ENCODE results near the gene AUTS2. TPM values are rescaled to one million over a fixed set of nuclear protein-coding genes. Genes with fewer than 3 reads are reported as not detected.

AUTS2 gene
- polyA plus RNA-seq, 1 donor (not counting 4 experiments of a cell fraction or from before 2014, with no cell fraction given), result 4.7 TPM

DNA sequence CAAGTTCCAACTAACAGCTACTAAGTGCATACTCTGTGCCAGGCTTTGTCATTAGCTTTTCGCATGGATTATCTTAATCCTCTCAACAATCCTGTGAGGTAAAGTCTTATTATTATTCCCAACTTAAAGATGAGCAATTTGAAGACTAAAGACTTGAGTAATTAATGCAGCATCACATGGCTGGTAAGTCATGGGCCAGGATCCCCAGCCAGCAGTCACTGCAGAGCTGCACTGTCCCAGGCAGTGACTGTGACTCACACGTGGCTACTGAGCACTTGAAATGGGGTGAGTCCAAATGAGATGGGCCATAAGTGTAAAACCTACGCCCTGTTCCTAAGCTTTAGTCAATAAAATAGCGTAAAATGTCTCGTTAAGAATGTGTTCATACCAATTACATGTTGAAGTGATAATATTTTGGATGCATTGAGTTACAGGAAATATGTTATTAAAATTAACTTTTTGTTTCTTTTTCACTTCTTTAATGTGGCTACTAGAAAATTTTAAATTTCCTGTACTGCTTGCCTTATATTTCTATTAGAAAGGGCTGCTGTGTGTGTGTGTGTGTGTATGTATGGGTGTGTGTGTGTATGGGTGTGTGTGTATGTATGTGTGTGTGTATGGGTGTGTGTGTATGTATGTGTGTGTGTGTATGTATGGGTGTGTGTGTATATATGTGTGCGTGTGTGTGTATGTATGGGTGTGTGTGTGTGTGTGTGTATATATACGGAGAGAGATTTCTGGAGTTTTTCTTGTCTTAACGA lies 756.3 kb downstream of the AUTS2 start:
- no peaks in the 10 kb centered on the region for H3K79me2 ChIP-seq (ENCODE audit: control insufficient read depth, insufficient read depth, low read length)
- H3K27me3 ChIP-seq (ENCODE audit: control insufficient read depth, extremely low read depth, insufficient read depth, low read length), result no peaks in the 10 kb centered on the region
- H4K20me1 ChIP-seq (ENCODE audit: control insufficient read depth, extremely low read depth, insufficient read depth, low read length), result no peaks in the 10 kb centered on the region
- no peak for FAIRE-seq
- no peaks in the 10 kb centered on the region for H3K4me1 ChIP-seq (ENCODE audit: control insufficient read depth, extremely low read depth, insufficient read depth, low read length)
- TF ChIP-seq, protein P1, sequence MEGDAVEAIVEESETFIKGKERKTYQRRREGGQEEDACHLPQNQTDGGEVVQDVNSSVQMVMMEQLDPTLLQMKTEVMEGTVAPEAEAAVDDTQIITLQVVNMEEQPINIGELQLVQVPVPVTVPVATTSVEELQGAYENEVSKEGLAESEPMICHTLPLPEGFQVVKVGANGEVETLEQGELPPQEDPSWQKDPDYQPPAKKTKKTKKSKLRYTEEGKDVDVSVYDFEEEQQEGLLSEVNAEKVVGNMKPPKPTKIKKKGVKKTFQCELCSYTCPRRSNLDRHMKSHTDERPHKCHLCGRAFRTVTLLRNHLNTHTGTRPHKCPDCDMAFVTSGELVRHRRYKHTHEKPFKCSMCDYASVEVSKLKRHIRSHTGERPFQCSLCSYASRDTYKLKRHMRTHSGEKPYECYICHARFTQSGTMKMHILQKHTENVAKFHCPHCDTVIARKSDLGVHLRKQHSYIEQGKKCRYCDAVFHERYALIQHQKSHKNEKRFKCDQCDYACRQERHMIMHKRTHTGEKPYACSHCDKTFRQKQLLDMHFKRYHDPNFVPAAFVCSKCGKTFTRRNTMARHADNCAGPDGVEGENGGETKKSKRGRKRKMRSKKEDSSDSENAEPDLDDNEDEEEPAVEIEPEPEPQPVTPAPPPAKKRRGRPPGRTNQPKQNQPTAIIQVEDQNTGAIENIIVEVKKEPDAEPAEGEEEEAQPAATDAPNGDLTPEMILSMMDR (optimal IDR thresholded peaks at IDR 0.05 in 1 of 3, IDR thresholded peaks at IDR 0.05 in 1 of 3, conservative IDR thresholded peaks at IDR 0.05 in 1 of 3; ENCODE audit: extremely low read depth in 1 of 3, insufficient read depth in 2 of 3, low read length in 3 of 3), result no peak
- TF ChIP-seq EZH2 (IDR thresholded peaks at IDR 0.05; ENCODE audit: low read length), result no peak
- no peak overlapping the region for H2AFZ ChIP-seq (ENCODE audit: control insufficient read depth, low read length)
- dilution Hi-C loops (cut with MboI; ENCODE audit: extremely low pct_ligation_motif_present, low sequenced_read_pairs), result no loop called here
- no peaks in the 10 kb centered on the region for H3K9me3 ChIP-seq (ENCODE audit: control insufficient read depth, low read depth, low read length)
- H3K36me3 ChIP-seq (ENCODE audit: control insufficient read depth in 2 of 2, extremely low read depth in 1 of 2, insufficient read depth in 2 of 2, low read length in 2 of 2), result no peaks in the 10 kb centered on the region
- H3K9ac ChIP-seq (ENCODE audit: control insufficient read depth, extremely low read depth, insufficient read depth, low read length), result no peak overlapping the region
- H3K4me2 ChIP-seq (ENCODE audit: control insufficient read depth, extremely low read depth, insufficient read depth, low read depth, low read length), result no peak overlapping the region
- H3K9me1 ChIP-seq (ENCODE audit: control insufficient read depth, extremely low read depth, insufficient read depth, low read length), result no peaks in the 10 kb centered on the region
- no peak for DNase-seq (ENCODE audit: low read depth, low spot score)
- no peak overlapping the region for H3K27ac ChIP-seq (ENCODE audit: control insufficient read depth, insufficient read depth, low read length)
- H3K4me3 ChIP-seq (ENCODE audit: control insufficient read depth in 2 of 3, extremely low read depth in 1 of 3, insufficient read depth in 2 of 3, low read depth in 1 of 3, low read length in 3 of 3), result no peak overlapping the region

DNA sequence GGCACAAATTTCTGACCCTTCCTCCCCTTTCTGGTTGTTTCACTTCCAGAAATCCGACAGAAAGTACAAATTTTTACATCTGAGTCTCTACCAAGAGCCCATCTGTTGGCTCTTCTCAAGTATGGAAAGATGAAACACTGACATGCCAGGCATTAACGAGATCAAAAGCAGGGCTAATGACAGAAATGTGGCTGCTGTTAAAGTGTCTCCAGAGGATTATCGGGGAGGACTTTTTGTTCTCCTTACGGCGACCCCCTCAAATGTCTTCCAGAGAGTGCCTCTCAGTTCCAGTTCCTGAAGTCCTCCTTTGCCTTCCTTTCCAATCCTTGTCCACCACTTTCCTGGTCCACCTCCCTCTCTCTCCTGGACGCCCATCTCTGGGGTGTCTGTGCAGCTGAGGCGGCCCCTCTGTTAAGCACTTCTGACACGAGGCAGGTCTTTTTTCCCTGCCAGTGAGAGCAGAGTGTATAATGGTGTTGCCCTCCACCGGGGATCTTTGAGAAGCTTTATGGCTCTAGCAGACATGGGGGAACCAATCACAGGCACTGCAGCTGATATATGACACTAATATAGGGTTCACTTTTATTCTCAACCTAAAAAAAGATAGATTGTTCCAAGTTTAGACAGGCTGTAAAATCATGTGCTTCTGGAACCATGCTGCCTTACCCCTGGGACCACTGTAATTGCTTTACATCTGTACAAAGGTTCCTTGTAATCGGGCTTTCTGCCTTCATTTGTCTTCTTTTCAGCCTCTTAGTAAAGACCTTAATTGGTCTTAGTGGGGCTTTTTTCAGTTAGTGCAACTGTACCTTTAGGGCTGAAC lies 757.1 kb downstream of the AUTS2 start:
- dilution Hi-C loops (cut with MboI; ENCODE audit: extremely low pct_ligation_motif_present, low sequenced_read_pairs), result no loop called here
- FAIRE-seq (no peak), DNase-seq (ENCODE audit: low read depth, low spot score) (no peak)
- no peaks in the 10 kb centered on the region for H3K79me2 ChIP-seq (ENCODE audit: control insufficient read depth, insufficient read depth, low read length)
- no peaks in the 10 kb centered on the region for H4K20me1 ChIP-seq (ENCODE audit: control insufficient read depth, extremely low read depth, insufficient read depth, low read length)
- H3K9me3 ChIP-seq (ENCODE audit: control insufficient read depth, low read depth, low read length), result no peaks in the 10 kb centered on the region
- H3K27me3 ChIP-seq (ENCODE audit: control insufficient read depth, extremely low read depth, insufficient read depth, low read length), result no peaks in the 10 kb centered on the region
- H3K4me1 ChIP-seq (ENCODE audit: control insufficient read depth, extremely low read depth, insufficient read depth, low read length), result no peaks in the 10 kb centered on the region
- H3K36me3 ChIP-seq (ENCODE audit: control insufficient read depth in 2 of 2, extremely low read depth in 1 of 2, insufficient read depth in 2 of 2, low read length in 2 of 2), result no peaks in the 10 kb centered on the region
- no peak overlapping the region for H3K4me3 ChIP-seq (ENCODE audit: control insufficient read depth in 2 of 3, extremely low read depth in 1 of 3, insufficient read depth in 2 of 3, low read depth in 1 of 3, low read length in 3 of 3)
- H3K9ac ChIP-seq (ENCODE audit: control insufficient read depth, extremely low read depth, insufficient read depth, low read length), result no peak overlapping the region
- H3K27ac ChIP-seq (ENCODE audit: control insufficient read depth, insufficient read depth, low read length), result no peak overlapping the region
- no peak overlapping the region for H3K4me2 ChIP-seq (ENCODE audit: control insufficient read depth, extremely low read depth, insufficient read depth, low read depth, low read length)
- no peak overlapping the region for H2AFZ ChIP-seq (ENCODE audit: control insufficient read depth, low read length)
- TF ChIP-seq, protein P1 (optimal IDR thresholded peaks at IDR 0.05 in 1 of 3, IDR thresholded peaks at IDR 0.05 in 1 of 3, conservative IDR thresholded peaks at IDR 0.05 in 1 of 3; ENCODE audit: extremely low read depth in 1 of 3, insufficient read depth in 2 of 3, low read length in 3 of 3), result no peak
- no peak for TF ChIP-seq EZH2 (IDR thresholded peaks at IDR 0.05; ENCODE audit: low read length)
- H3K9me1 ChIP-seq (ENCODE audit: control insufficient read depth, extremely low read depth, insufficient read depth, low read length), result no peaks in the 10 kb centered on the region
